Kidney glomerular epithelial cell (primary cell): ENCODE results near the gene CDH7.

Experiments
- DNase-seq: peaks from one replicate; lab custom pipeline; 2025; lab: John Stamatoyannopoulos, UW

The CDH7 gene

GRCh38 chr18:65768120-65768778 is 17.4 kb downstream of the CDH7 start:
- DNase-seq, result no peak

- DNase-seq, result no peak
Observed at GRCh38 chr18:65769652-65770051, 18.8 kb downstream of the CDH7 start.

- DNase-seq, result no peak
Observed at GRCh38 chr18:65786474-65786873, 35.7 kb downstream of the CDH7 start.

GRCh38 chr18:65788373-65788772 is 37.6 kb downstream of the CDH7 start:
- no peak for DNase-seq

GRCh38 chr18:65790604-65791003 is 39.8 kb downstream of the CDH7 start:
- no peak for DNase-seq

- DNase-seq, result no peak
Observed at GRCh38 chr18:65791719-65792118, 40.9 kb downstream of the CDH7 start.

- DNase-seq, result no peak
Observed at GRCh38 chr18:65792456-65793074, 41.8 kb downstream of the CDH7 start.

GRCh38 chr18:65808759-65809158 is 57.9 kb downstream of the CDH7 start:
- DNase-seq, result no peak

- no peak for DNase-seq
Observed at GRCh38 chr18:65811307-65811706, 60.5 kb downstream of the CDH7 start.

GRCh38 chr18:65815506-65815905 is 64.7 kb downstream of the CDH7 start:
- no peak for DNase-seq

- DNase-seq, result no peak
Observed at GRCh38 chr18:65817178-65817577, 66.4 kb downstream of the CDH7 start.

- no peak for DNase-seq
Observed at GRCh38 chr18:65821911-65822310, 71.1 kb downstream of the CDH7 start.

GRCh38 chr18:65822826-65823225 is 72.0 kb downstream of the CDH7 start:
- no peak for DNase-seq

GRCh38 chr18:65827444-65827843 is 76.6 kb downstream of the CDH7 start:
- no peak for DNase-seq

- DNase-seq, result no peak
Observed at GRCh38 chr18:65835881-65836280, 85.1 kb downstream of the CDH7 start.

GRCh38 chr18:65846107-65846506 is 95.3 kb downstream of the CDH7 start:
- DNase-seq, result no peak

GRCh38 chr18:65852273-65852672 is 101.5 kb downstream of the CDH7 start:
- no peak for DNase-seq

GRCh38 chr18:65859075-65859474 is 108.3 kb downstream of the CDH7 start:
- no peak for DNase-seq

- no peak for DNase-seq
Observed at GRCh38 chr18:65869527-65869926, 118.7 kb downstream of the CDH7 start.

GRCh38 chr18:65876310-65876709 is 125.5 kb downstream of the CDH7 start:
- no peak for DNase-seq

- DNase-seq, result no peak
Observed at GRCh38 chr18:65897292-65897691, 146.5 kb downstream of the CDH7 start.

- DNase-seq, result no peak
Observed at GRCh38 chr18:65901522-65901921, 150.7 kb downstream of the CDH7 start.

GRCh38 chr18:65906621-65907034 is 155.8 kb downstream of the CDH7 start:
- no peak for DNase-seq

- DNase-seq, result no peak
Observed at GRCh38 chr18:65907281-65907680, 156.5 kb downstream of the CDH7 start.
